Body of pancreas (tissue), 4 donors: ENCODE results near the gene POFUT1. TPM values are rescaled to one million over a fixed set of nuclear protein-coding genes. Genes with fewer than 3 reads are reported as not detected.

Experiments
- ATAC-seq: fragments of 150-250 bp; one replicate; pipeline ENCODE4 v1.9.1; 2016
- DNase-seq, 4 donors: peaks; one replicate each; pipeline ENCODE4 v3.0.0-alpha.2; 2019
- H3K27ac ChIP-seq, 4 donors: fragments of 200-600 bp; sonication (generic); 1 replicate in 3 of 4; 2 replicates in 1 of 4; pipeline versions ENCODE4 v1.5.1 to v1.6.1; 2016 to 2019; ENCODE audit warnings: mild to moderate bottlenecking in 1 of 4, mixed read lengths in 1 of 4, moderate library complexity in 1 of 4
- H3K27me3 ChIP-seq, 2 donors: fragments of 200-600 bp; sonication (generic); one replicate each; pipeline ENCODE4 v1.6.0; 2016; ENCODE audit warnings: mild to moderate bottlenecking in 1 of 2
- H3K36me3 ChIP-seq, 2 donors: fragments of 200-600 bp; sonication (generic); replicated peaks in 1 of 2; 2 replicates each; pipeline ENCODE4 v1.5.1; 2016; ENCODE audit warnings: low read depth in 2 of 2; ENCODE audit not compliant: insufficient read depth in 1 of 2
- H3K4me1 ChIP-seq: fragments of 200-600 bp; sonication (generic); one replicate; pipeline ENCODE4 v1.6.0; 2016
- H3K4me3 ChIP-seq, 2 donors: fragments of 200-600 bp; sonication (generic); 1 replicate in 1 of 2; 2 replicates in 1 of 2; pipeline ENCODE4 v1.5.1; 2016 to 2019
- H3K9me3 ChIP-seq, 3 donors: fragments of 200-600 bp; sonication (generic); 1 replicate in 2 of 3; 2 replicates in 1 of 3; pipeline ENCODE4 v1.5.1; 2016
- POLR2A ChIP-seq, 3 donors: fragments of 450-650 bp; IDR thresholded peaks; one replicate each; pipeline ENCODE4 v1.6.1; 2016; ENCODE audit warnings: antibody characterized with exemption in 3 of 3, mild to moderate bottlenecking in 2 of 3
- WGBS, 2 donors: methylation state at CpG; one replicate each; pipeline ENCODE4 v1.1.5; 2017; 5-methylcytosine and 5-hydroxymethylcytosine counted together
- intact Hi-C: fragments of 100-400 bp; cut with DNase I; formaldehyde crosslinking; loops from one replicate; pipeline ENCODE4 v1.15.1; 2023
- total RNA-seq, 2 donors: library from RNA; depleted of rRNA; stranded (reverse); fragments of >200 nt; gene quantifications; one replicate each; pipeline ENCODE4 v1.1.0, GENCODE V29; 2016
- TF ChIP-seq, protein P1 (sequence below), 7 experiments: fragments of 450-650 bp in 4 of 7; fragments of 200-600 bp in 3 of 7; sonication (generic) in 3 of 7; IDR thresholded peaks; one replicate each; pipeline ENCODE4 v1.5.1; 2016 to 2019; ENCODE audit warnings: antibody characterized with exemption in 7 of 7

POFUT1 gene
- total RNA-seq, 2 donors from 2014 or later: 12.2 to 23.6 TPM

DNA sequence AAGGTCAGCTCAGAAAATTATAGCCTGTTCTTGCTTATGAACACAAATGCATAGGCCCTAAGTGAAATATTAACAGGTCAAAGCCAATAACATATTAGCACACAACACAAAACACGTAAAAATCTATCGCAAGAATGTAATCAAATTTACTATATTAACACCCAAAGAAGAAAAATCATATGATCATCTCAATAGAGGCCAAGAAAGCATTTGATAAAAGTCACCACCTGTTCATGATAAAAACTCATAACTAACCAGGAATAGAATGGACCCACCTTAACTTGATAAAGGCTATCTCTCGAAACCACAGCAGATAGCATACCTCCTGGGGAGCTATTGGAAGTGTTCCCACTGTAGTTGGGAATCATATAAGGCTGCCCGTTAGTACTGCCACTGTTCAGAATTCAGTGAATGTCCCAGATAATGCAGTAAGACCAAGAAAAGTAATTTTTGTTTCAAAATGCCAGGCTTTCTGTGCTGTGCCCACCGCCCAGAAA lies 21.6 kb downstream of the POFUT1 start:
- DNase-seq: no peak
- H3K36me3 ChIP-seq: peaks cover 5 to 12% of the 10 kb centered on the region in 2 donors

DNA sequence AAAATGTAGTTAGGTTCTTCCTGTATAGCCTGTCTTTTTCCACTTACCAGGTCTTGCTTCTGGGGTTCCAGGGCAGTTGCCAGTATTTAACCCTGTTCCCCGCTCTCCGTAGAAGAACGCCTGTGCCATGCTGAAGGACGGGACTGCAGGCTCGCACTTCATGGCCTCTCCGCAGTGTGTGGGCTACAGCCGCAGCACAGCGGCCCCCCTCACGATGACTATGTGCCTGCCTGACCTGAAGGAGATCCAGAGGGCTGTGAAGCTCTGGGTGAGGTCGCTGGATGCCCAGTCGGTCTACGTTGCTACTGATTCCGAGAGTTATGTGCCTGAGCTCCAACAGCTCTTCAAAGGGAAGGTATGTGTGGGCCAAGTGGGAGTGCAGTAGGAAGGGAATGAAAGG lies 23.0 kb downstream of the POFUT1 start:
- Histone ChIP-seq H3K4me1 (peaks cover 50% of the 10 kb centered on the region), H3K36me3 (peaks cover 5 to 12% of the 10 kb centered on the region in 2 donors), H3K9me3 (no peaks in the 10 kb centered on the region), H3K4me3 (no peak overlapping the region), H3K27me3 (no peaks in the 10 kb centered on the region), H3K27ac (no peak overlapping the region)
- 94 to 96% methylated on average over 9 to 11 of the region's 13 CpGs for WGBS, 2 donors
- intact Hi-C loops: no loop called here
- TF ChIP-seq, protein P1, sequence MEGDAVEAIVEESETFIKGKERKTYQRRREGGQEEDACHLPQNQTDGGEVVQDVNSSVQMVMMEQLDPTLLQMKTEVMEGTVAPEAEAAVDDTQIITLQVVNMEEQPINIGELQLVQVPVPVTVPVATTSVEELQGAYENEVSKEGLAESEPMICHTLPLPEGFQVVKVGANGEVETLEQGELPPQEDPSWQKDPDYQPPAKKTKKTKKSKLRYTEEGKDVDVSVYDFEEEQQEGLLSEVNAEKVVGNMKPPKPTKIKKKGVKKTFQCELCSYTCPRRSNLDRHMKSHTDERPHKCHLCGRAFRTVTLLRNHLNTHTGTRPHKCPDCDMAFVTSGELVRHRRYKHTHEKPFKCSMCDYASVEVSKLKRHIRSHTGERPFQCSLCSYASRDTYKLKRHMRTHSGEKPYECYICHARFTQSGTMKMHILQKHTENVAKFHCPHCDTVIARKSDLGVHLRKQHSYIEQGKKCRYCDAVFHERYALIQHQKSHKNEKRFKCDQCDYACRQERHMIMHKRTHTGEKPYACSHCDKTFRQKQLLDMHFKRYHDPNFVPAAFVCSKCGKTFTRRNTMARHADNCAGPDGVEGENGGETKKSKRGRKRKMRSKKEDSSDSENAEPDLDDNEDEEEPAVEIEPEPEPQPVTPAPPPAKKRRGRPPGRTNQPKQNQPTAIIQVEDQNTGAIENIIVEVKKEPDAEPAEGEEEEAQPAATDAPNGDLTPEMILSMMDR (IDR thresholded peaks at IDR 0.05): no peak
- no peak for TF ChIP-seq POLR2A (IDR thresholded peaks at IDR 0.05)
- DNase-seq (no peak), ATAC-seq (no peak)

More for the DNA sequence above, 21.6 kb downstream of the POFUT1 start:
- intact Hi-C loops: no loop called here
- no peaks in the 10 kb centered on the region for H3K27me3 ChIP-seq
- H3K4me1 ChIP-seq: peaks cover 46% of the 10 kb centered on the region
- no peaks in the 10 kb centered on the region for H3K9me3 ChIP-seq
- H3K4me3 ChIP-seq: no peak overlapping the region
- WGBS, 2 donors: 29 to 35% methylated on average over 5 of the region's 5 CpGs
- ATAC-seq: no peak
- peak overlapping the region in 3 of 4 donors; percentile 78 to 89 (median 80) for H3K27ac ChIP-seq
- TF ChIP-seq, protein P1 (IDR thresholded peaks at IDR 0.05): no peak
- TF ChIP-seq POLR2A (IDR thresholded peaks at IDR 0.05): no peak

DNA sequence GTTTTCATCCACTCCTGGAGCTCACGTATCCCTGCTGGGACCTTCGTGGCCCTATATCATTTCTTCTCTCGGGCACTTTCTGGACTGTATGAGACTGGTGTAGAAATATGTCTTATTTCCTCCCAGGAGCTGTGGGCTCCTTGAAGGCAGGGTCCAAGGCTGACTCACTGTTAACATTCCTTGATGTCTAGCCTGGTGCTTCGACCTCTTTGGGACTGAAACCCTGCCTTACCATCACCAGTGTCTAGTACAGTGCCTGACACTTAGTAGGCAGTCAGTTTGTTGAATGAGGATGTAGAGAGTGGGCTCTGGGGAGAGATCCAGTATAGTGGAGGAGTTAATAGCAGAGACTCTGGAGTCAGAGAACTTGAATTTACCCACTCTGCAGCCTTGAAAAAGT lies 23.6 kb downstream of the POFUT1 start:
- H3K27me3 ChIP-seq: no peaks in the 10 kb centered on the region
- peaks cover 5 to 12% of the 10 kb centered on the region in 2 donors for H3K36me3 ChIP-seq
- intact Hi-C loops: no loop called here
- TF ChIP-seq, protein P1 (IDR thresholded peaks at IDR 0.05): no peak
- no peak for TF ChIP-seq POLR2A (IDR thresholded peaks at IDR 0.05)
- ATAC-seq (no peak), DNase-seq (no peak)
- no peak overlapping the region for H3K27ac ChIP-seq
- H3K9me3 ChIP-seq: no peaks in the 10 kb centered on the region
- H3K4me3 ChIP-seq: no peak overlapping the region
- H3K4me1 ChIP-seq: peaks cover 53% of the 10 kb centered on the region
- WGBS, 2 donors: 92 to 98% methylated on average over 4 of the region's 4 CpGs

DNA sequence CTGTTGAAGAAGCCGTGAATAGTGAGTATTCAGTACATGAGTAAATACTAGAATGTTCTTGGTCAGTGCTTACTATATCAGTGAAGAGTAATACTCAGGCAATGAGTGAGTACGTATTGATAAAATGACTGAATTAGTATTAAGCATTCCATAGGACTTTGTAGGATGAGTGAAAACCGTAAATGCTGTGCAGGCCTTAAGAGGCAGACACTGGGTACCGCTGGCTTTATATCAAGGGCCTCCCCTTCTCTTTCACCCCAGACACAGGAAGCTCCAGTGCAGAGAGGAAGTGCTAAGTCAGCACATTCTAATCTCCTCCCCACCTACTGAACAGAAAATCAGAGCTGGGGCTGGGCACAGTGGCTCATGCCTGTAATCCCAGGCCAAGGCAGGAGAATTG lies 24.2 kb downstream of the POFUT1 start:
- ATAC-seq (no peak), DNase-seq (peak in 1 of 4 donors; percentile 19)
- no peaks in the 10 kb centered on the region for H3K27me3 ChIP-seq
- peaks cover 5 to 12% of the 10 kb centered on the region in 2 donors for H3K36me3 ChIP-seq
- H3K4me3 ChIP-seq: no peak overlapping the region
- peaks cover 50% of the 10 kb centered on the region for H3K4me1 ChIP-seq
- intact Hi-C loops: no loop called here
- no peaks in the 10 kb centered on the region for H3K9me3 ChIP-seq
- TF ChIP-seq POLR2A (IDR thresholded peaks at IDR 0.05): no peak
- TF ChIP-seq, protein P1 (IDR thresholded peaks at IDR 0.05): no peak
- no peak overlapping the region for H3K27ac ChIP-seq
- 77 to 84% methylated on average over 4 of the region's 4 CpGs for WGBS, 2 donors

DNA sequence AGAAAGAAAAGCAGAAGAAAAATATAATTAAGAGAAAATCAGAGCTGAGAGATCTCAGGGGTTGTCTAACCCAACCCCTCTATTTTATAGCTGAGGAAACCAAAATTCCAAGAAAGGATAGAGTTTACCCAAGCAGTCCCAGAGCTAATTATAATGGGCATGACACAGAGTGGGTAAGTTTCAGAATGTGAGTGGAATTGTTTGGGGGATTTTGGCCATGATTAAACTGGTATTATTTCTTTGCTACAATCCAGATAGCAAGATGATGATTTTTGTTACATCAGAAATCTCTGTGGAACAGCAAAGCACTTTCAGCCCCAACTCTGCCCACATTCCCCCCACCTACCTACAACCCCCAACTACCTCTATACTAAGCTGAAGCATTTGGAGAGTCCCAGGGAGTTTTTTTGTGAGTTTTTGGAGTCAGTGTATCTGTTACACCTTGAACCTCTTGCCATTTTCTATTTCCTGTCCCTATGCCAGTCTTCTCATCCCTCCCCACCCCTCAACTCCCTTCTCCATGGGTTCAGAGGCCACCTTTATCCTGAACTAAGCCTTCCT lies 24.7 kb downstream of the POFUT1 start:
- DNase-seq (no peak), ATAC-seq (no peak)
- H3K9me3 ChIP-seq: no peaks in the 10 kb centered on the region
- peaks cover 44% of the 10 kb centered on the region for H3K4me1 ChIP-seq
- H3K27ac ChIP-seq: no peak overlapping the region
- no peaks in the 10 kb centered on the region for H3K27me3 ChIP-seq
- peaks cover 5 to 14% of the 10 kb centered on the region in 2 donors for H3K36me3 ChIP-seq
- no peak overlapping the region for H3K4me3 ChIP-seq
- intact Hi-C loops: no loop called here
- no peak for TF ChIP-seq POLR2A (IDR thresholded peaks at IDR 0.05)
- TF ChIP-seq, protein P1 (IDR thresholded peaks at IDR 0.05): no peak
